Mesenteric fat pad (tissue), 1 donor: ENCODE data around the gene DCC. TPM values are rescaled to one million over a fixed set of nuclear protein-coding genes. Genes with fewer than 3 reads are reported as not detected.

ENCODE experiments used
- DNase-seq: peaks from one replicate; pipeline ENCODE4 v3.0.0-alpha.2; 2020; ENCODE audit warnings: low spot score
- total RNA-seq: library from RNA; stranded (reverse); fragmentation: NEBNext Ultra II Directional; extraction: Animal tissue kit (Norgen Biotek cat#: 25700); gene quantifications from one replicate; pipeline ENCODE4 v1.2.1, GENCODE V29; 2021
- donor health status: DM: yes; HTN: yes; CAD: no.

Gene DCC
- total RNA-seq, 1 donor from 2014 or later, result 0.42 TPM

DNA sequence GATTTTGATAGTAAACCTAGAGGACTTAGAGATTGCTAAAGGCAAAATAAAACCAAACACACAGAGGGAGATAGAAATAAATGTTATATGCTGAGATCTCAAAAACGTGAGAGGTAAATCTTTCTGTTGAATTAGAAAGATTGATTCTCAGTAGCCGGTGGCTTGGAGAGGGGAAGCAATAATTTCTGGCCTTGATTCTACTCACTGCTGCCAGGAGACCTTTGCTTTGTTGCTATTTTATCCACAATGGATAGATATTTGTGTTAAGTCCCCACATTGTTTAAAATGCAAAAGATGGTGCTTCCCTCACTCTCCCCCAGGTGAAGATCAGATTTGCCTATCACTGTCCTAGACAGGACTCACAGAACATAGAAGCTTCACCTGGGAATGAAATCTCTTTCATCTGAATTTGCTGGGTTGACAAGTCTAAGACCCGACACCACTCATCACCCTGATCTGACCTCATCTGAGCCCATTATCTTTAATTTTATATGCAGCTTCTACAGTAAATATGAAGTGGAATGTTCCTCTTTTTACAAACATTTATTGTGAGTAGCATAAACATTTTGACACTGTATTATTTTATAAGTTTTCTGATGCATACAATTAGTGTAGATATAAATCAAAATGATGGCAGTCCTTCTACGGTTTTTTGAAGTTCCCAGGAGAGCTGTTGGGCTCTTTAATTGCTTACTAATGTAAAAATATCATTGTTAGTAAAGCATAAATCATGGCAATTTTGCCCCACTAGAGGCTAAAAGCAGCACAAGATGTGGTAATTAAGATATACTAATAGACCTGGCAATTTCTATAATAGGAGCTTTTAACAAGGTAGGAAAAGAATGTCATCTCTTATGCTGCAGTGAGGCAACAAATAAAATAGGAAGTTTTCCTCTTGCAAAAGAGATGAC is 149.7 kb downstream of the DCC start:
- DNase-seq, result no peak

DNA sequence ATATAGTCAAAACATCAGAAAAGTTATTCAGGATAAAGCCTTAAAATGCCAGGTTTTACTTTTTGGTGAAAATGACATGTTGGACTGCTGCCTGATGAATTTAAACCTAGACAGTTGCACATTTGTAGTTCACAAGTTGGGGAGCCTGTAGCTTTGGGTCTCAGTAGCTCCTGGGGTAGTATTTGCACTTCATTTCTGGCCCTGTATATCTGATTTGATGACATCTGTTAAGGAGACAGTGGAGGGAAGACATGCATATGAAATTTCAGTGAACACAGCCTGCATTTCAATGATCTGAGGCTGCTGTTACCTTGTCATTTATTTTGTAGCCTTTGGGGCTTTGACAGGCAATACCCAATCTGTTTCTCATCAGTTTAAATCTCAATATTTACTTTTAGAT is 156.4 kb downstream of the DCC start:
- DNase-seq, result no peak

DNA sequence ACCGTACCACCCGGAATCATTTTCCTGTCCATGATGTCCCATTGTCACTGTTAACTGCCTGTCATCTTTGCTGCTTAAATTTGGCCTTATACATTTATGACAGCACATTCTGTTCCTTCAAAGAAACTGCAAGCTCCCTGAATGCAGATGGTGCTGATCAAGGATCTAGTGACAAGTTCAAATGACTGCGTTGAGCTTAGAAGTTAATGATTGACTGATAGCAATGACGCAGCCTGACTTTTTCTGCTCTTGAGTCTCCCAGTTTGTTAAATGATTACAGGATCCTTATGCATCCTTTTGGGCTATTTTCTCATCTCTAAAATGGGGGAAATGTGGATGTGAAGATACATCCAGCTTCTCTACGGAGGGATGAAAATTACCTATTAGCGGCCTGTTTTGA is 159.0 kb downstream of the DCC start:
- DNase-seq, result no peak

GRCh38 chr18:52499644-52500043 is 159.6 kb downstream of the DCC start:
- DNase-seq, result no peak

GRCh38 chr18:52504589-52504988 is 164.6 kb downstream of the DCC start:
- no peak for DNase-seq

GRCh38 chr18:52510139-52510538 is 170.1 kb downstream of the DCC start:
- DNase-seq, result no peak

DNA sequence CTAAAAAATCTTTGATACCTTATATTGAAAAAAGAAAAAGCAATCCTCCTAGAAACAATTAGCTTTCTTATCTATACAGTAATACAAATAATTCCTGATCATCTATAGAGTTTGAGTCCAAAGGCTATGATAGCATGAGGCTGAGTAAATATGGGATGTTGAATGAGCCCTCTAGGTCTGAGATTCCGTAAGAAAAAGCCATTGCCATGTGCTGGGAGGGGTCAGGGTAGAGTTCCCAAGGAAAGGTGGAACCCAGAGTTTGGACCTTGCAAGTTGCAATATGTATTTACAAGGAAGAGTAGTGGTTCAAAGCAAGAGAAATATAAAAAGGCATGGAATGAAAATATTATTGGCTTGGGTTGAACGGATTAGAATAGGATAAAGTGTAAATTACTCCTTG is 178.1 kb downstream of the DCC start:
- DNase-seq, result no peak

GRCh38 chr18:52519021-52519420 is 179.0 kb downstream of the DCC start:
- no peak for DNase-seq

- no peak for DNase-seq
Observed at GRCh38 chr18:52523566-52523965, 183.6 kb downstream of the DCC start.

DNA sequence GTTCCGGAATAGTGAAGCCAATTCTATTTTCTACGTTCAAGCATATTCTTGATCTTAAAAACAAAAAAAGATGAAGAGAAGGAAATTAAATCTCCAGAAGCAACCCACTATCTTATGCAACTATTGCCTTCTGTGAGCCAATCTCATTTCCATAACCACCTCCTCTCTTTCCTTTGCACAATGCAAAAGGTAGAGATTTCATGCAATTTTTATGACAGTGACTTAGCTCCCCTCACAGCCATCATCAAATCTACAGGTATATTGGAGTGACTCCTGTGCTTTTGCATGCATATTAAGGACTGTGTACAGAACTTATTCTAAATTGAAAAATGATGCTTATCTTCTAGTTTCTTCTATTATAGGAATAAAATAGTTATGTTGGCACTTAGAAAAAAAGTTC is 191.8 kb downstream of the DCC start:
- no peak for DNase-seq

- no peak for DNase-seq
Observed at GRCh38 chr18:52536039-52536438, 196.0 kb downstream of the DCC start.

DNA sequence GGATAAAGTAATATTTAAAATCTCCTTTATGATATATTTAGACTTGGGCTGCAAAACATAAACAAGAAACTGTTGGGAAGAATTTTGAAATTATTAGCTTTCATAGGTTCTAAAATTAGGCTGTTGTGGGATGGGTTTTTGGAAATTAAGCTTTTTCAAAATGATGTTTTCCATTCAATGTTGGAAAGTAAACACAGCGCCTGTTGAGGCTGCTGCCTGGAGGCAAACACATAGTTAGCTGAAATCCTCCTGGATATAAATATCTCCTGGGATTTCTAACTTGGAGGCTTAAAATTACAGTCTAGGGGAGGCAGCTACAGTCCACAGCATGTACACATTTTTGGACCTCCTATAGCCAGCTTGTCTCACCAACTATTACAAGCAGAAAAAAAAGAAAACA is 197.3 kb downstream of the DCC start:
- DNase-seq, result no peak

- no peak for DNase-seq
Observed at GRCh38 chr18:52541056-52541455, 201.1 kb downstream of the DCC start.

DNA sequence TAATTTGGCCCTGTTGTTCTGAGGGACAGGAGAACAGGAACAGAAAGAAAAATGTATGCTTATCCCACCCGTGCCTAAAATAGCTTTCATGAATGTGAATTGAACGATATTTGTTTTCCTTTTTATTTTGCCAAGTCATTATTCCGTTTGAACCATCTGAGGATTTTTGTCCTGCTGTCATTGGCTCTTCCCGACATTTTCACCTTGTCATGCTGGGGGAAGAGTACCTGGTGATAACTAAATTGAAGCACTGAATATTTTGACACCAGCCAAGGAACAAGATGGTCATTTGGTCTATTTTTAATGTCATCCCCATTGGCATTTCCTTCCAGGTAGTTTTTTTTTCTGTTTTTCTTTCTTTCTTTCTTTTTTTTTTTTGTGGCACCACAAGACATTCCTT is 204.1 kb downstream of the DCC start:
- DNase-seq, result no peak

DNA sequence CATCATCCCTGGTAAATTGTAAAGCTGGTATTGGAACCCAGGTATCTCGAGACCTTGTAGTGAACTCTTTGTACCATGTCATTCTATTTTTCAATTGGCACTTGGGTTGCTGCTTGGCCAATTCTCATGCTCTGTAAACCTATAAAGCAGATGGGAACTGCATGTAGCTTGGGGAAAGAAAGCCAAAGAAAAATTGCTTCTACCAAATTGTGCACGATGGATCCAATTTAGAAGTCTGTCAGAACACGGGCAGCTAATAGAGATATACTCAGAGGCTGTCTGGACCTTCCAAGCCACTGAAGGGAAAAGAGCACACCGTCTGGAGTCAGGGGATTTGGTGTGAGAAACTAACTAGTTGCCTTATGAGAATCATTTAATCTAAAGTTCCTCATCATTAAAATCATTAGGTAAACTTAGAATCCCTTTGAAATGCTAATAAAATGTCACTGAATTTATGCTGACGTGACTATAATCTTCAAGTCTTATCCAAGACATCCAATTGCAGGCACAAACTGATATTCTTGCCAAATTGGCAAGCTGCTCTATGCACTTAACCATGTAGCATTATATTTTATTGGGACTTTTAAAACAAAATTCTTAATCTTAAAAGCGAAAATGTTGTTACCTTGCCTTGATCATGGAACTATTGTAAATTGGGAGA is 206.8 kb downstream of the DCC start:
- DNase-seq, result no peak

DNA sequence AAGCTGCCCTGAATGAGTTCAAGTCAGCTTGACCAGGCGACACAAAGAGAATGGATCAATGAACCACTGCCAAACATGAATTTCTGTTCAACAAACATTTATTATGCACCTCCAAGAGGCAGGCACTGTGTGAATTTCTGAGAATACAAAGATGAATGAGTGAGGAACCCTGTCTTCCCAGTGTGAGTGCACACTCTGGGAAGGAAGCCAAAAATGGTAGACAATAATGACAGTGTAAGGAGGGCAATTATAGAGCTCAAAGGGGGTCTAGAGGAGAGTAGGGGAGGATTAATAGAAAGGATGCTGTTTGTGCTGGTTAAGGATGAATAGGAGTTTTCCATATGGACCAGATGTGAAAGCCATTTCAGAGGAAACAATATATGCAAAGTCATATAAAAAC is 213.4 kb downstream of the DCC start:
- DNase-seq, result no peak

DNA sequence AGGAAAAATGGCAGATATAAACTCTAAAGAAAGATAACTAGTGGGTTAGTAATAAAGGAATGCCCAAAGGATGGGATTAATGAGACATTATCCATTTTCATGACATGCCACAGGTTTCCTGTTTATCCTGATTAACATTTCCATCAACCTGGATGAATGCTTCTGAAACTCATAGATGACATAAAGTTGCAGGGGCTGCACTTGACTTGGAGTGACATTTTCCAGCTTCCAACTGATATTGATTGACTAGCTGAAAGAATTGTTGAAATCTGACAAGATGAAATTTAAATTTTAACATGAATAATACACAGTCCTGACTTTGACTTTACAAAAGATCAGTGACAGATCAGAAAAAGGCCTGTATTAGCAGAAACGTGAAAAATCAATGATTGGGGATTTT is 214.2 kb downstream of the DCC start:
- DNase-seq, result no peak

- DNase-seq, result no peak
Observed at GRCh38 chr18:52567360-52567759, 227.4 kb downstream of the DCC start.

- DNase-seq, result no peak
Observed at GRCh38 chr18:52569492-52569891, 229.5 kb downstream of the DCC start.

DNA sequence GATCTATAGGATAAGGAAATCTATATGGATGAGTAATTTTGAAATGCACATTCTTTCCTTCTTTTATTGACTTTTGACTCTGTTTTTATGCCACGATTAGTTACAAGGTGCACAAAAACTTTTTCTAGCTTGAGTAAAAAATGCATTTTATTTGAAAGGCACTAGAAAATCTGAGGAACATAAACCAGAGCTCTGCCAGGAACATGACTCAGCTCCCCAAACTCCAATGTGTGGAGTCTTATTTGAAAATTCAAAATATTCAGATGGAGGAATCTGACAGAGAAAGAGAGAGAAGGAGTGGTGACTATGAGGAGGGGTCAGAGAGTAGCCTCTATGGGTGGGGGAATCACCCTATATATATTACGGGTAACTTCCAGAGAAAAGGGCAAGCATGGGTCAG is 231.0 kb downstream of the DCC start:
- DNase-seq, result no peak

DNA sequence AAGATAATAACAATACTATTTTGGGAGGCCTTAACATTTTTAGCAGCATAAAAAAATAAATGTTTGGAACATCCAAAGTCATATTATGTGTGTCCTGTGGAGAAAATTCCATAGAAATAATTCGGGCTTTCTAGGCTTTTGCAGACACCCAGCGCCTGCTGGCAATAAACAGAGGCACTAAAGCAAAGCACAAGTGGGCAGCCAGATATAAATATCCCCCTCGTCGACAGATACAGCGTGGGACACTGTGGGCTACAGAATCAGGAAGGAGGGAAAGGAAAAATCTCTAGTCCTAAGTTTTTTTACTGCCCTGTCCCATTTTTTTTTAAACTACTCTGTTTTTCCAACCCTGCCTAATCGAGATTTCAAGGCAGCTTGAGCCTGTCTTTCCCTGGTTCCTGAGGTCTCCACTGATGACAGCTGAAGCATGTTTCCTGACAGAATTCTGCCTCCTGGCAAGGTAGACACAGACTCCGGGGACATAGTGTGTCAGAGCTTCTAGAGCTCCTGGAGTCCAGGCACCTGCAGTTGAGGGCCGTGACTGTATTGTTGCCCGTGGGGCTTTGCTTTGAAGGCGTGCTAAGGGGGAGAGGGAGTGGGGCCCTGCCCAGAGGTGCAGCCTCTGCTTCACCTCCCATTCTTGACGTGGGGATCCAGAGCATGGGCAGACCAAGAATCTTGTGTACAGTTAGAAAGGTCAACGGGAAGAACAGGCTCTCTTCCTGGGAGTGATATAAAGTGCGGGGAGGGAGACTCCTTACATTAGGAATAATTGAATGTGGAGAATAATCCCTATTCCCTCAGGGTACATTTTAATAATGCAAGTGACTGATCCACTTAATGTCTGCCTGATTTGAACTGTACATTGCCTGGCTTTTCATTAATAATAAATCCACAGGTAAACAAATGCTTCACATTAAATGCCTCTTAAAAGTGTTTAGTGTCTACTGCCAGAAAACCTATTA is 232.3 kb downstream of the DCC start:
- no peak for DNase-seq

DNA sequence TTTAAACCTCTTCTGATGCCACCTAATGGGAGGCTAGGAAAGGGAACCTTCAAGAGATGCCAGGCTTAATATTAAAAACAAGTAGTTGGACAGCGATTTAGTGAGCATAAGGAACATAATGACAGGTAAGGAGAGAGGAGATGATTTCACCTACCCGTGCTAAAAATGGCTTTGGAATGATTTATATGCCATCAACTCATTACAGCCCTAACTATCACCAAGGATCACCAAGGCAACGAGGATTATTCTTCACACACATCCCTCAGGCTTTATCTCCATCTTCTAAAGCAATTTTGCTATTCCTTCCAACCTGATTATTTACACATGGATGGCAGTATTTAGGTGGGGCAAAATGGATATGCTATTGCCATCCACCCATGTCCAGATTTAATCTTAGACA is 237.8 kb downstream of the DCC start:
- no peak for DNase-seq
